GM19351 (cell line): Measurements from ENCODE around the gene KASH5.
"Not testable (repeated sequence)": the region's sequence is repeated elsewhere in the genome, so short reads cannot be mapped to it uniquely, and the experiment has no call there.

Source experiments
- ATAC-seq: cut with Tn5 transposase; IDR thresholded peaks from one replicate; pipeline ENCODE4 v1.9.1; 2021; ENCODE audit warnings: mild to moderate bottlenecking, moderate library complexity; ENCODE audit not compliant: unreplicated experiment

The KASH5 gene

DNA sequence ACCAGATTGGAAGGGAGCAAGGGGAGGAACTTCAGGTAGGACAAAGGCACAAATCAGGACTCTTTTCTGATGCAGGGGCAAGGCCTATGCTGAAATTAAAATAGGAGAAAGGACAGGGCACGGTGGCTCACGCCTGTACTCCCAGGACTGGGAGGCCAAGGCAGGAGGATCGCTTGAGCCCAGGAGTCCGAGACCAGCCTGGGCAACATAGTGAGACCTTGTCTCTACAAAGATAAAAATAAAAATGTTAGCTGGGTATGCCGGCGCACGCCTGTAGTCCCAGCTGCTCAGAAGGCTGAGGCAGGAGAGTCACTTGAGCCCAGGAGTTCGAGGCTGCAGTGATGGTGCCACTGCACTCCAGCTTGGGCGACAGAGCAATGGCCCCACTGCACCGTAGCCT, 47.6 kb downstream of the KASH5 start:
- no peak for ATAC-seq

DNA sequence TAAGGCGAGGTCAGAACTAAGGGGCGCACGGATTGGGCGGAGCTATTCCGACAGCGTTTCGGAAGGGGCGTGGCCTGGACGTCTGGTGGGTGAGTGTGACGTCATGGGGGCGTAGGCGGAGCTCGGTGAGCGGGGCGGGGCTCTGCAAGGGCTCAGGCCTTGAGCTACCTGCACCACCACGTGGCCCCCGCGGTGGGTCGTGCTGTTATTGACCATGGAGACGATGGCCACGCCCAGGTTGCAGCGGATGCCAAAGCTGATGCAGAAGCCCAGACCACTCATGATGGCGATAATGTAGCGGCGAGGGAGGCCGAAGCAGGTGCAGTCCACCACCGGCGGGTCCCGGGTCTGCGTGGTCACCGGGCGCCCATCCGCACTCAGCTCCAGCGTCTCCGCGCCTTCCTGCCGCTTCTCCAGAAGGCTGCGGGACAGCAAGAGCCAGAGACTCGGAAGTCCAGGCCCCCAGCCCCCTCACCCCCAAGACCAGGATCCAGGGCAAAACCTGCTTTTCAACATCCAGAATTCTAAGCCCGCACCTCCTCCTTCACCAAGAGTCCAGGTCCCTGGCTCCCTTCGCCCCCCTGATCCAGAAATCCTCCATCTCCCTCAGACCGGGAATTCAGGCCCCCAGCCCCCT, 48.5 kb downstream of the KASH5 start:
- no peak for ATAC-seq

DNA sequence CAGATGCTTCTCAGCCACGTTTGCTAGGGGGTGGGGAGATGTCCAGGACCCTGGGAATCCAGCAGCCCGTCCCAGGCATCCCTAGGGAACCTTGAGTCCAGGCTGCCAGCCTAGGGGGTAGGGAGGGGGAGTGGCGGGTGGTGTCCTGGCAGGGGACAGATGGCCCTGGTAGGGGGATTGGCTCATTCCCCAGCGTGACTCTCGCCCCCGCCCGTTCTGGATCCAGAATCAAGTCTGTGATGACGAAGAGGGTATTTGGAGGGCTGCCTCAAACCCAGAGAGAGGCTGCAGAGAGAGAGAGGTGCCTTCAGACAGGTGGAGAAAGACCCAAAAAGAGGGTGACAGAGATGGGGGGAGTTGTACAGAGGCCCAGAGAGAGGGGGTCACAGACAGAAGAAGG, 49.2 kb downstream of the KASH5 start:
- ATAC-seq: no peak

DNA sequence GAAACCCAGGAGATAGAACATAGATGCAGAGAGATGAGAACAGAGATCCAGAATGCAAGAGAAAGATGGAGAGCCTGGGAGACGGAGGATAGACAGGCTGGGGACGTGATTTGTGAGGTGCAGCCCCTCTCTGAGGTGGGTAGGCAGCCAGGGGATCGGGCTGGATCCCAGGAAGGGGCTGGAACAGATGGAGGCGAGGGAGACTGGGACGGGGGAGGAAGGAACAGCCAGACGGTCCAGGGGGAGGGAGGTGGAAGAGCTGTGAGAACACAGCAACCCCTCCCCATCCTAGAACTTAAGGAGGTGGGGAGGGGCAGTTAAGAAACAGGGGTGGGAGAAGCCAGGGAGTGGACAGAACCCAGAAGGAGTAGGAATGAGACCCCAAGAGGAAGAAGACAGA, 50.2 kb downstream of the KASH5 start:
- ATAC-seq: no peak

DNA sequence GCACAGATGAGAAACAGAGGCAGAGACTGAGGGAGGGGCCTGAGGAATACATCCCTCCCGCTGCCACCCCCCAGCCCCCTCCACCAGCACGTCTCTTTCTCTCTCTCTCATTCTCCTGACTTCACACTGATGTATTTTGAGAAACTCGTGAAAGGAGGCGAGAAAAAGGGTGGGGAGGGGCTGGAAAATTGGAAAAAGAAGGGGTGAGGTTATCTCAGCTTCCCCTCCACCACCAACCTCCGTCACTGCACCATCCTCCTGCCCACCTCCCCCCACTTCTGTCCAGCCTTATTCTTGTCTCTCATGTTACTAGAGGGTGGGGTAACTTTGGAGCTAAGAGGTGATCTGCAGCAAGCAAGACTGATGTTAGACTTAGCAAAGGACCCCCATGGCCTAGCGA, 51.8 kb downstream of the KASH5 start:
- no peak for ATAC-seq

DNA sequence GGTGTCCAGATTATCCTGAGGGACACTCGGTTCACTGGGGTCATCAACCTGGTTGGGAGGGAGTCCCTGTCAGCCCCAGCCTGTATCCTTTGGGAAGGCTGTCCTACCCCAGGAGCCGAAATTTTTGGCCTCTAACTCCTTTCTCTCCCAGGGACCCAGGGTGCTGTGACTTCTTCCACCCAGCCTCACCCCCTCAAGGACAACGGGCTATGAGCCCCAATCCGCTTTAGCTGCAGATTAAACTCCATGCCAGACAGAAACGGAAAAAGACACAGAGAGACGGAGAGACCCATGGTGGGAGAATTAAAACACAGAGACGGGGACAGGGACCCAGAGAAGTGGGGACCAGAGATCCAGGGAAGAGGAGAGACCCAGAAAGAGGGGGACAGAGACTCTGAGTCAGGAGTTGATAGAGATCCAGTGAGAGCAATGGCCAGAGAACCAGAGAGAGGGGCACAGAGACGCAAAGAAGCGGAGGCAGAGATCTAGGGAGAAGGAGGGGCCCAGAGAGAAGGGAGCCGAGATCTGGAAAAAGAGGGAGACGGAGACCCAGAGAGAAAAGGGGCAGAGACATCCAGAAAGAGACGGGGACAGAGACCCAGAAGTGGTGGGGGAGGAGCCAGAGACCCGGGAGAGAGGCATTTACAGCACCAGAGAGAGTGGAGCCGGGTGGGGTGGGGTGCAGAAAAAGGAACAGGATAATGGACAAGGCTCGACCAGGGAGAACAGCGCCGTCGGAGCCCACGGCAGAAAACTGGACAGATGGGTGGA, 52.6 kb downstream of the KASH5 start:
- no peak for ATAC-seq

DNA sequence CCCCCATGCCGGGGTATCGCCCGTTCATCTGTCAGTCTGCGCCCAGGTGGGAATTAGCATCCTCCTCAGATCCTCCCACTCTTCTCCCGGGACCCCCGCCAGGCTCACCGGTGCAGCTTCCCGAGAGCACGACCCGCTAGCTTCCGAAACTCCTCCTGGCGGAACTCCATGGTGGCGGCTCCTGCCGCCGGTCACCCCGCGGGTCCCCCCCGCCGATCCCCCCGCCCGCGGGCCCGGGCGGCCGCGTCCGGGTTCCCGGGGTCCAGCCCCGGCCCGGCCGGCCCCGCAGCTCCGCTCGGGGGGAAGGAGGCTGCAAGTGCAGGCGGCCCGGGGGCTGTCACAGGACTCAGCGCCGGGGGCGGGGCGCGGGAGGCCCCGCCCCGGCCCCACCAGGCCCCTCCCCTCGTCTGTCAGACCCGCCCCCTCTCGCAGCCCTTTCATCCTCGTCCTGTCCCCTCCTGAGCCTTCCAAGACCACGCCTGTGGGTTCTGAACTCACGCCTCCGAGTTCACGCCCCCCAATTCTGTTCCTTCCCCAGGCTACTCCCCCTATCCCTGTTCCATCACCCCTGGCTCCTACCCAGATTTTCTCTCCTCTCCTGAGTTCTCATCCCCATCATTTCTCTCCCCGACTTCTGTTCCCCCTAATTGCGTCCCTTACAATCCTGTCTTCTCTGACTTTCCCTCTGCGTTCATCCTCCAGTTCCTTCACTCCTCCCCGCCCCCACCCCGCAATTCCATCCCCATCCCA, 53.3 kb downstream of the KASH5 start, which contains the start of gene SLC17A7:
SLC17A7 (minus strand) TSS at position 318 of the 750 bp plus-strand sequence; CDS start at position 170, 148 bp downstream.
- no peak for ATAC-seq

DNA sequence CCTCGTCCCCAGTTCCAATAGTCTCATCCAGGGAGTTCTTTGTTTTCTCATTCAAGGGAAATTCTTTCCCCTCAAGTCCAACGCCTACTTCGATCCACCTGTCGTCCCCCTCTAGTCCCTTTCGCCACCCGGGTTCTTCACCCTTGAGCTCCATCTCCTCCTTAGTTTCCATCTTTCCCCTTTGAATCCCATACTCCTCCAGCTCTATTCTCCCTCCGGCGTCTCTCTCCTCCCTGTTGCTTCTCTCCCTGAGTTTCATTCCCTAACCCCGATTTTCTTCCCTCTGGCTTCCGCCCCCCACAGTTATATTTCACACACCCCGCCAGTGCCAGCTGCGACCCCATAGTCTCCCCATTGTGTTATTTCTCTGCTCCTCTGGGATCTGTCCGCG, 53.9 kb downstream of the KASH5 start:
- no peak for ATAC-seq

DNA sequence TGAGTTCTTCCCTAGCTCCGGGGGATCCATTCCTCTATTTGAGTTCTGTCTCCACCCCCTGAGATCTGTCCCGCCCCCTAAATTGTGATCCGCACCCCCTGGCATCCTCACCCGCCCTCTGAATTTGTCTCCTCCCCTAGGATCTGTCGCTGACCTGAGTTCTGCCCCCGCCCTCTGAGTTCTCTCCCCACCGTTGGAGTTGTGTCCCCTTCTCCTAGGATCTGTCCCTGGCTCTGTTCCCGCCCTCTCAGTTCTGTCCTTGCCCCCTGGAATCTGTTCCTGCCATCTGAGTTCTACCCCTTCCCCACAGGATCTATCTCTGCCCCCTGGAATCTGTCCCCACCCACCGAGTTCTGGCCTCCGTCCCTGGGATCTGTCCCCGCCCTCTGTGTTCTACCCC, 54.3 kb downstream of the KASH5 start:
- ATAC-seq: no peak

DNA sequence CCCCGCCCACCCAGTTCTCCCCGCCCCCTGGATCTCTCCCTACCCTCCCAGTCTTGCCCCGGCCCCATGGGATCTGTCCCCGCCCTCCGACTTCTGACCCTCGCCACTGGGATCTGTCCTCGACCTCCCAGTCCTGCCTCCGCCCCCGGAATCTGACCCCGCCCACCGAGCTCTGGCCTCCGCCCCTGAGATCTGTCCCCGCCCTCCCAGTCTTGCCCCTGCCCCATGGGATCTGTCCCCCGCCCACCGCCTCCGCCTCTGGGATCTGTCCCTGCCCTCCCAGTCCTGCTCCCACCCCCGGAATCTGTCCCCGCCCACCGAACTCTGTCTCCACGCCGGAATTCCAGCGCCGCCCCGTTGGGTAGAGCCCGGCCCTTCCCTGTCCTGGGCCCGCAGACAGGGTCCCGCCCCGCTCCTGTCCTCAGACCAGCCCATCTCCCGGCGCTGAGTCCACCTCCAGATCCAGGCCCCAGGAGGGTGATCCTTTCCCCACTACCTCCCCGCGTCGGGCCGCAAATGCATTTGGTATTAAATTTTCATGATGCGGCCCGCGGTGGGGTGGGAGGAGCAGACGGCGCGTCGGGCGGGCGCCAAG, 54.8 kb downstream of the KASH5 start:
- ATAC-seq: peak; percentile 14

DNA sequence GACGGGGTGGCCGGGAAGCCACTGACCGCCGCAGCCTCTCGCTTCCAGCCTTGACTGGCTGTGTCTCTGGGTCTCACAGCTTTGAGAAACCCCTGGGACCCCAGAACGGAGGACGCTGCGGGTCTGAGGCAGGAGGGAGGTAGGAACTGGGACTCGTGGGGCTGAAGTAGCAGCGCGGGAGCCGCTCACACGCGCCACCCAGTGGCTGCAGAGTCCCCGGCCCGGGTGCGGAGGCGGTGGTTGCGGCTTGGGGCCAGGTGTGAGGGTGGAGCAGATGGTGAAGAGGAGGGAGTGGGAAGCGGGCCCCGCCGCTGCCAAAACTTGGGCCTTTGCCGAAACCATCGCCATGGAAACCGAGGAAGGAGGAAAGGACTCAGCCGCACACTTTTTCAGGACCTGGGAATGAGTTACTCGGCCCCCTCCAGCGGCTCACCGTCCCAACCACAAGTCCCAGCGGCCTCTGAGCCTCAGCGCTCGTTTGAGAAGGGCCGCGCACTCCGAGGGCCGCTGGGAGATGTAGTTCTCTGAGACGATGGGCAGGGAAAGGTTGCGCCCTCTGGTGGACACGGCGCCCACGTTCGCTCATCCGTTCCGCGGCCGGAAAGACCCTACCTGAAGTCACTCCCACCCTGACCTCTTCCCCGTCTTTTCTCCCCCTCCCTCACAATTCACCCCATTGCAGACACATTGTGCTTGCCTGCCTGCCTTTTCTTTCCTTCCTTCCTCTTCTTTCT, 55.5 kb downstream of the KASH5 start:
- peak; percentile 77 for ATAC-seq

DNA sequence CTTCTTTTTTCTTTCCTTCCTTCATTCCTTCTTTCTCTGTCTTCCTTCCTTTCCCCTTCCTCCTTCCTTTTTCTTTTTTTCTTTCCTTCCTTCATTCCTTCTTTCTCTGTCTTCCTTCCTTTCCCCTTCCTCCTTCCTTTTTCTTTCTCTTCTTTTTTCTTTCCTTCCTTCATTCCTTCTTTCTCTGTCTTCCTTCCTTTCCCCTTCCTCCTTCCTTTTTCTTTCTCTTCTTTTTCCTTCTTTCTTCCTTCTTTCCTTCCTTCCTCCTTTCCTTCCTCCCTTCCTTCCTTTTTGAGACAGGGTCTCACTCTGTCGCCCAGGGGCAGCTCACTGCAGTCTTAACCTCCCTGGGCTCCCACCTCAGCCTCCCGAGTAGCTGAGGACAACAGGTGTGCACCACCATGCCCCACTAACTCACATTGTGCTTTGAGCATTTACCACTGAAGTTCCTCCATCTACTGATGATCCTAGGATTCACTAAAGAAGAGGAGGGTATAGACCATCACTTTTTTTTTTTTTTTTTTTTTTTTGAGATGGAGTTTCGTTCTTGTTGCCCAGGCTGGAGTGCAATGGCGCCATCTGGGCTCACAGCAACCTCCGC, 56.2 kb downstream of the KASH5 start:
- ATAC-seq: not testable (repeated sequence)

DNA sequence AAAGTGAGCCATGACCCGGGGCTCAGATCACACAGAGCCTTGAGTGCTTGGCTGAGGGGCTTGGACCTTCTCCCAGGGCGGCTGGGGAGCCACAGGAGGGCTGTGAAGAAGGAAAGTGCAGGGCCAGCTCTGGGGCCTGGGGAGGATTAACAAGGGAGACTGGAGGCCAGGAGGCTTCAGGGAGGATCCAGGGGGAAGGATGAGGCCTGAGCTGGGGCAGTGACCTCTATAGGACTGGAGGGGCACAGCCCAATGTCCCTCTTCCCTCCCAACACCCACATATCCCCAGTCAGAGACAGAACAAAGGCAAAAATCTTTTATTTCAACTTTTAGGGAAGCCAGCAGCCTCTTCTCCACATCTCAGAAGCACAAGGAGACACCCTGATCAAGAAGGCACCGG, 57.9 kb downstream of the KASH5 start:
- ATAC-seq: no peak

DNA sequence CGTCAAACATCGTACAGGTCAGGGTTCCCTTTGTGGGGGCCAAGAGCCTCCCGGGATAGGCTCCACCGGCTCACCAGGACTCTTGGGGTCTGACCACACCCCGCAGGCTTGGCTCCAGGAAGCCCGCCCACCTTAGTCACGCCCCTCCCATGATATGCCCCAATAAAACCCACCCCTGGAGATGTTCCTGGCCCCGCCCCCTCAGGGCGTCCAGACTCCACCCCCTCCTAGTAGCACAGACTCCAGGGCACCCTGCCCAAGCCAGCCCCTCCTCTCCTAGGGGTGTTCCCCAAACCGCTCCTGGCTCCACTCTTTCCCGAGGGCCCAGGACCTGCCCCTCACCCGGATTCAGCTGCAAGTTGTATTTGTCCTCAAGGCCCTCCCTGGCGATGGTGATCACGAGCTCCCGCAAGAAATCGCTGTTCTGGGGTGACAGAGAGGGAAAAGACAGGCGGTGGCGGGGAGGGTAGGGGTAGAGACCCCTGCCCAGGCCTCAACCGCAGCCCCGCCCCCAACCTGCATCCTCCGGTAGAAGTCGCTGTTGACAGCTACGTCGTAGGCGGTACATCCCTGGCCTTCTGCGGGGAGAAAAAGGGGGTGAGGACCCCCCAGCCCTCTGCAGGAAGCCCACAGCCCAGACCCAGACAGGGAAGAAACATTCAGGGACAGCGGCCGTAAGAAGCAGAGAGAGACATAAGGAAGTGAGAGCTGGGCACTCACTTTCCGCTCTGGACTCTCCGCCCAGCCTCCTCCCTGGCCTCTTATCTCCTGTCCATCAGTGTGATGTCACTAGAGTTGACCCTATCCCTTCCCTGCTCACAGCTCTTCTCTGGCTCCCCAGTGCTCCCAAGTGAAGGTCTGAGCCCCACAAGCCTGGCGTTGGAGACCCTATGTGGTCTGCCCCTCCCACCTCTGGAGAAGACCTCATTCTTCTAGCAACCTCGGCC, 59.7 kb downstream of the KASH5 start:
- no peak for ATAC-seq

DNA sequence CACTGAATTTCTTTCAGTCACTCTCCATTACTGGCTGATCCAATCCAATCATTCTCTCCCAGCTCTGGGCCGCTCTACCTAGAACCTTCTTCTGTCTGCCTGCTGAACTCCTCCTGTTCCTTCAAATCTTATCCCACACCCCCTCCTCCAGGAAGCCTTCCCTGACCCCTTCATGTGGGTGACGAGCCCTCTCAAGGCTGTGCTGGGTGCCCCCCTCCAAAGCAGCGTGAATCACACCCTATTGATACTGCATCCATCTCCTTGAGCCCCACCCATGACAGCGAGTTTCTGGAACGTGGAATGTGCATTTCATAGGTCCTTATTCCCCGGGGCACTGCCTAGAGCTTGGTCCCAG, 60.4 kb downstream of the KASH5 start:
- ATAC-seq: no peak

DNA sequence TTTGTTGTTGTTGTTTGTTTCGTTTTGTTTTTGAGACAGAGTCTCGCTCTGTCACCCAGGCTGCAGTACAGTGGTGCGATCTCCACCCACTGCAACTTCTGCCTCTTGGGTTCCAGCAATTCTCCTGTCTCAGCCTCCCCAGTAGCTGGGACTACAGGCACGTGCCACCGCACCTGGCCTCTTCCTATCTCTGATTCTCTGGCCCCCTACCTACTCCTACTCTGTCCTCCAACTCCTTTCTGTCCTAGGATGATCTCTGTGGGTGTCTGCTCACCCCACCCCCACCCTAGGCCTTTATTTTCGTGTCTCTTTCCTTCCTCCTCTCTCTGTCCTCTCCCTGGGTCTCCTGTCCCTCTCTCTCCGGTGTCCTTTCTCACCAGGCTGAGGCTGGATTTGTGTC, 62.4 kb downstream of the KASH5 start:
- ATAC-seq: no peak

DNA sequence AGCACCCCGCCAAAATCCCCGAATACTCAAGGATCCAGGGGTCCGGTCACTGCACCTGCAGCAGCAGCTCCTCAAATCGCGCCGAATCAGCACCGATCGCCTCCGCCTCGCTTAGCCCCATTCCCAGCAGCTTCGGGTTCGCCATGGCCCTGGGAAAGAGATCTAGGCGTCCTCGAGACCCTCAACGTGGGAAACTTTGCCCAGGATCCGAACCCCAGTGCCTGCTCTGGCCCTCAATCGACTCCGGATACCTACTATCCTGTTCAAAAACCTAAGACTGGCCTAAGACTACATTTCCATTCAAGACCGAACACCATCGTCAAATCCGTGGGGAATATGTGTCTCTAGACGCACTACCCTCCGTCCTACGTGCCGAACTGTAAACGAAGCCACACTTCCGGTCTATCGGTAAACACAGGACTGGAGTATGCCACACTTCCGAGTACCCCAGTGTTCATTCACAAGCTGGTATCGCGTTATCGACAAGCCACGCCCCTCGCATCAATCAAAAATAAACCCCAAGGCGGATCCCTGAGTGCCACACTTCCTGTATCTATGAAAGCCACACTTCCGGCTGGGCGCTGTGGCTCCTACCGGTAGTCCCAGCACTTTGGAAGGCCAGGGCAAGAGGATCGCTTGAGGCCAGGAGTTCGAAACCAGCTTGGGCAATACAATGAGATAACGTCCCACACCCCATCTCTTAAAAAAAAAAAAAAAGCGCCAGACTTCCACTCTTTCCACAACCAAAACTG, 63.6 kb downstream of the KASH5 start, which contains the start of gene PIH1D1:
PIH1D1 (minus strand) TSS at position 385 of the 752 bp plus-strand sequence; CDS start at position 145, 240 bp downstream.
- ATAC-seq: peak; percentile 53

DNA sequence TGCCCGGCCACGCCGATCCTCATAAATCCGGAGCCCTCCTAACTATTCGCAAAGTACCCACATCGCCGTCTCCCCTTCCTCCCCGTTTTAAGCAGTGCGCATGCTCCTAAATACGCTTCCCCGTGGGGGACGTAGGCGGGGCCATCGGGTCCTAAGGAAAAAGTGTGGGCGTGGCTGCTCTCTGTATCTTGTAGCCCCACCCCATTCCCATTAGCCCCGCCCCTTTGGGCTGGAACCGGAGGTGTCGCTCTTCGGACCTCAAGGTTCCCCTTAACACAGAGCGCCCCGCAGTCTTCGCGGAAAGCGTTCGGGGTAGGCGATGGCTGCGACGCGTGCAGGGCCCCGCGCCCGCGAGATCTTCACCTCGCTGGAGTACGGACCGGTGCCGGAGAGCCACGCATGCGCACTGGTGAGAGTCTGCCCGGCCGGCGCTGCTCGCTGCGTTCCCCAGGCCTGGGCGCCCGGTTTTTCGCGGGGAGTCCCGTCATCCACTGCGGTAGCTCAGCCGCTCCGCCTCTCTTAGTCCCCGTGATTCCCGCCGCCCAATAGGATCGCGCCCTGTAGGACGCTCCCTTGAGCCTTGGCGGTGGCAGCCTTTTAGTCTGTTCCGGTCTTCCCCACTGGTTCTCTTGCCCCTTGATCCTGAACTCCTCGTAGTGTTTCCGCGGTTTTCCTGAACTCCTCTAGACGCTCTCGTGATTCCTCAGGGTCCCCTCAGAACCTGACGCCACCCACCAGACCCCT, 65.1 kb downstream of the KASH5 start, which contains the start of gene ALDH16A1:
ALDH16A1 (plus strand) TSS at position 213 of the 744 bp plus-strand sequence; CDS start at position 320, 107 bp downstream.
- peak; percentile 83 for ATAC-seq
